H9 (cell line): ENCODE data around the gene ZNF503. TPM values are rescaled to one million over a fixed set of nuclear protein-coding genes. Genes with fewer than 3 reads are reported as not detected.

Experiments
- DNase-seq: peaks from one replicate; pipeline ENCODE4 v3.0.0-alpha.2; 2017
- H2AFZ ChIP-seq: one replicate; pipeline ENCODE4 v1.6.1; 2013; ENCODE audit warnings: mild to moderate bottlenecking, low read length, control low read depth, moderate library complexity
- H2AK5ac ChIP-seq: 2 replicates; pipeline ENCODE4 v1.6.1; 2013; ENCODE audit warnings: low read length, control low read depth, mixed read lengths; ENCODE audit not compliant: insufficient read length
- H2BK120ac ChIP-seq: one replicate; pipeline ENCODE4 v1.6.1; 2013; ENCODE audit warnings: low read depth, mild to moderate bottlenecking, low read length, control low read depth, inconsistent platforms; ENCODE audit not compliant: poor library complexity, severe bottlenecking
- H2BK12ac ChIP-seq: 2 replicates; pipeline ENCODE4 v1.6.1; 2013; ENCODE audit warnings: low read length, control low read depth, mixed read lengths, low read depth; ENCODE audit not compliant: insufficient read length
- H2BK15ac ChIP-seq: 2 replicates; pipeline ENCODE4 v1.6.1; 2013; ENCODE audit warnings: low read depth, low read length, control low read depth
- H2BK20ac ChIP-seq: one replicate; pipeline ENCODE4 v1.6.1; 2013; ENCODE audit warnings: low read depth, mild to moderate bottlenecking, low read length, control low read depth, inconsistent platforms; ENCODE audit not compliant: poor library complexity, severe bottlenecking
- H2BK5ac ChIP-seq: 2 replicates; pipeline ENCODE4 v1.6.1; 2013; ENCODE audit warnings: low read length, control low read depth, mixed read lengths; ENCODE audit not compliant: insufficient read length
- H3K14ac ChIP-seq: 2 replicates; pipeline ENCODE4 v1.6.1; 2013; ENCODE audit warnings: low read length, control low read depth; ENCODE audit not compliant: insufficient read depth
- H3K18ac ChIP-seq: 2 replicates; pipeline ENCODE4 v1.6.1; 2013; ENCODE audit warnings: low read depth, mild to moderate bottlenecking, mixed read lengths, low read length, control low read depth; ENCODE audit not compliant: insufficient read length
- H3K23ac ChIP-seq: 2 replicates; pipeline ENCODE4 v1.6.1; 2013; ENCODE audit warnings: low read length, control low read depth, mixed read lengths, low read depth; ENCODE audit not compliant: insufficient read length
- H3K23me2 ChIP-seq: 2 replicates; pipeline ENCODE4 v1.6.1; 2013; ENCODE audit warnings: low read depth, mild to moderate bottlenecking, mixed read lengths, low read length, control low read depth; ENCODE audit not compliant: insufficient read length, poor library complexity, severe bottlenecking
- H3K27ac ChIP-seq: 2 replicates; pipeline ENCODE4 v1.5.1; 2013; ENCODE audit warnings: low read length, control low read depth, mixed read lengths, low read depth; ENCODE audit not compliant: insufficient read length
- H3K27me3 ChIP-seq: 2 replicates; pipeline ENCODE4 v1.6.1; 2013; ENCODE audit warnings: low read length, control low read depth, inconsistent platforms; ENCODE audit not compliant: insufficient read depth
- H3K4ac ChIP-seq: 2 replicates; pipeline ENCODE4 v1.6.1; 2013; ENCODE audit warnings: low read depth, mild to moderate bottlenecking, control low read depth, inconsistent platforms, low read length, moderate library complexity
- H3K4me1 ChIP-seq: 2 replicates; pipeline ENCODE4 v1.6.1; 2013; ENCODE audit warnings: low read length, control low read depth, inconsistent platforms; ENCODE audit not compliant: insufficient read depth
- H3K4me2 ChIP-seq: 2 replicates; pipeline ENCODE4 v1.6.1; 2013; ENCODE audit warnings: low read length, control low read depth, mixed read lengths; ENCODE audit not compliant: insufficient read length, insufficient read depth
- H3K56ac ChIP-seq: 2 replicates; pipeline ENCODE4 v1.6.1; 2013; ENCODE audit warnings: low read depth, mild to moderate bottlenecking, mixed read lengths, low read length, control low read depth; ENCODE audit not compliant: insufficient read length
- H3K79me1 ChIP-seq: 2 replicates; pipeline ENCODE4 v1.6.1; 2013; ENCODE audit warnings: low read depth, mild to moderate bottlenecking, moderate library complexity, low read length, control low read depth, inconsistent platforms; ENCODE audit not compliant: insufficient read depth, poor library complexity, severe bottlenecking
- H3K79me2 ChIP-seq: 2 replicates; pipeline ENCODE4 v1.6.1; 2013; ENCODE audit warnings: low read length, control low read depth, inconsistent platforms; ENCODE audit not compliant: insufficient read depth
- H3K9ac ChIP-seq: 2 replicates; pipeline ENCODE4 v1.6.1; 2013; ENCODE audit warnings: low read length, control low read depth, mixed read lengths; ENCODE audit not compliant: insufficient read length; ENCODE audit errors: extremely low read depth
- H3K9me3 ChIP-seq: one replicate; pipeline ENCODE4 v1.6.1; 2013; ENCODE audit warnings: low read depth, low read length, inconsistent platforms; ENCODE audit not compliant: control insufficient read depth
- H3T11ph ChIP-seq: one replicate; pipeline ENCODE4 v1.6.1; 2013; ENCODE audit warnings: mild to moderate bottlenecking, low read length, control low read depth, inconsistent platforms
- H4K20me1 ChIP-seq: one replicate; pipeline ENCODE4 v1.6.1; 2013; ENCODE audit not compliant: control insufficient read depth, insufficient read length, insufficient read depth
- H4K5ac ChIP-seq: 2 replicates; pipeline ENCODE4 v1.6.1; 2013; ENCODE audit warnings: low read depth, mild to moderate bottlenecking, mixed read lengths, low read length, control low read depth; ENCODE audit not compliant: insufficient read length
- H4K8ac ChIP-seq: replicated peaks from 2 replicates; pipeline ENCODE4 v1.6.1; 2013; ENCODE audit warnings: low read length, control low read depth, mixed read lengths, low read depth; ENCODE audit not compliant: insufficient read length
- H4K91ac ChIP-seq: 2 replicates; pipeline ENCODE4 v1.6.1; 2013; ENCODE audit warnings: low read depth, mild to moderate bottlenecking, moderate library complexity, mixed read lengths, low read length, control low read depth; ENCODE audit not compliant: insufficient read length
- H3K27ac Mint-ChIP-seq, 3 experiments: 2 replicates in 2 of 3; 3 replicates in 1 of 3; pipeline ENCODE4 v1.8.0; 2020 to 2021; ENCODE audit warnings: mixed read lengths in 3 of 3, mild to moderate bottlenecking in 1 of 3, moderate library complexity in 1 of 3
- H3K27me3 Mint-ChIP-seq: 2 replicates; pipeline ENCODE4 v1.8.0; 2021; ENCODE audit warnings: low read depth, mild to moderate bottlenecking, moderate library complexity, mixed read lengths
- H3K36me3 Mint-ChIP-seq, 3 experiments: 2 replicates in 2 of 3; 3 replicates in 1 of 3; pipeline ENCODE4 v1.8.0; 2020 to 2021; ENCODE audit warnings: low read depth in 3 of 3, mixed read lengths in 3 of 3; ENCODE audit not compliant: insufficient read depth in 1 of 3
- H3K4me1 Mint-ChIP-seq, 2 experiments: 2 replicates each; pipeline ENCODE4 v1.8.0; 2020; ENCODE audit warnings: mixed read lengths in 2 of 2
- H3K4me3 Mint-ChIP-seq, 2 experiments: 2 replicates in 1 of 2; 3 replicates in 1 of 2; pipeline ENCODE4 v1.8.0; 2020 to 2021; ENCODE audit warnings: mild to moderate bottlenecking in 2 of 2, mixed read lengths in 2 of 2, moderate library complexity in 1 of 2
- H3K9me3 Mint-ChIP-seq, 2 experiments: 2 replicates in 1 of 2; 3 replicates in 1 of 2; pipeline ENCODE4 v1.8.0; 2020; ENCODE audit warnings: mild to moderate bottlenecking in 2 of 2, mixed read lengths in 2 of 2, moderate library complexity in 1 of 2
- WGBS: extraction: QIAGEN DNeasy Blood & Tissue Kit; methylation state at CpG from one replicate; pipeline ENCODE4 v1.1.7; 2013; ENCODE audit warnings: missing lambda C conversion rate, low lambda C conversion rate, mixed read lengths; ENCODE audit not compliant: insufficient read length; ENCODE audit errors: extremely low coverage; 5-methylcytosine and 5-hydroxymethylcytosine counted together
- total RNA-seq: library from RNA; stranded (reverse); gene quantifications from 2 replicates; pipeline ENCODE4 v1.2.1, GENCODE V29; 2021
- TF ChIP-seq, protein P1 (sequence below): fragments of 200-600 bp; sonication (generic); conservative IDR thresholded peaks from 3 replicates; pipeline ENCODE4 v1.8.0; 2021; ENCODE audit warnings: antibody characterized with exemption, mild to moderate bottlenecking

The ZNF503 gene
- total RNA-seq, 1 experiment from 2014 or later: 0.09 TPM

DNA sequence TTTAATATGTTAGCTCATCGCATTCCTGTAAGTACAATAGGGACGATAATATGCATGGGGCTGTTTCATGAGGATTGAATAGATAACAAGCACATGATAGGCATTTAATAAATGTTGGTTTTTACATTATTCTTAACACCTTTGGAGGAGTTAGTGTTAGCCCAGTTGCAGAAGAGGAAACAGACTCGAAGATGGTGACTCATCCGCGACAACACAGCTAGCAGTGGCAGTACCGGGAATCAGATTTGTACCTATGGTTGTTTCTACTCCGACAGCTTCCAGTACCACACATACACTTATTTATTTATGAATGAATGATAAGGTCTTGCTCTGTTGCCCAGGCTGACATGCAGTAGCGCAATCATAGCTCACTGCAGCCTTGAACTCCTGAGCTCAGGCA, 32.7 kb upstream of the ZNF503 start:
- no peaks in the 10 kb centered on the region; a peak in 2 of 5 replicates for H3K9me3 Mint-ChIP-seq
- H3K4me2 ChIP-seq: no peak overlapping the region
- no peaks in the 10 kb centered on the region for H3K79me1 ChIP-seq

More for the DNA sequence above, 32.7 kb upstream of the ZNF503 start:
- no peak overlapping the region for H4K8ac ChIP-seq
- TF ChIP-seq, protein P1, sequence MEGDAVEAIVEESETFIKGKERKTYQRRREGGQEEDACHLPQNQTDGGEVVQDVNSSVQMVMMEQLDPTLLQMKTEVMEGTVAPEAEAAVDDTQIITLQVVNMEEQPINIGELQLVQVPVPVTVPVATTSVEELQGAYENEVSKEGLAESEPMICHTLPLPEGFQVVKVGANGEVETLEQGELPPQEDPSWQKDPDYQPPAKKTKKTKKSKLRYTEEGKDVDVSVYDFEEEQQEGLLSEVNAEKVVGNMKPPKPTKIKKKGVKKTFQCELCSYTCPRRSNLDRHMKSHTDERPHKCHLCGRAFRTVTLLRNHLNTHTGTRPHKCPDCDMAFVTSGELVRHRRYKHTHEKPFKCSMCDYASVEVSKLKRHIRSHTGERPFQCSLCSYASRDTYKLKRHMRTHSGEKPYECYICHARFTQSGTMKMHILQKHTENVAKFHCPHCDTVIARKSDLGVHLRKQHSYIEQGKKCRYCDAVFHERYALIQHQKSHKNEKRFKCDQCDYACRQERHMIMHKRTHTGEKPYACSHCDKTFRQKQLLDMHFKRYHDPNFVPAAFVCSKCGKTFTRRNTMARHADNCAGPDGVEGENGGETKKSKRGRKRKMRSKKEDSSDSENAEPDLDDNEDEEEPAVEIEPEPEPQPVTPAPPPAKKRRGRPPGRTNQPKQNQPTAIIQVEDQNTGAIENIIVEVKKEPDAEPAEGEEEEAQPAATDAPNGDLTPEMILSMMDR: no peak
- DNase-seq: no peak
- peaks cover 2% of the 10 kb centered on the region; the same call in 1 of the 2 replicates for H3K4me1 ChIP-seq
- H4K5ac ChIP-seq: no peak overlapping the region
- no peak overlapping the region for H3K23ac ChIP-seq
- no peak overlapping the region for H2BK120ac ChIP-seq
- WGBS: no CpG with 5 or more reads among the region's 8 CpGs
- no peak overlapping the region for H3K4ac ChIP-seq
- no peak overlapping the region for H3K18ac ChIP-seq
- no peak overlapping the region for H2BK20ac ChIP-seq
- Mint-ChIP-seq H3K36me3 (no peaks in the 10 kb centered on the region), H3K27me3 (peaks cover 97% of the 10 kb centered on the region), H3K4me1 (peaks cover 38 to 39% of the 10 kb centered on the region in 2 experiments), H3K4me3 (no peak overlapping the region), H3K27ac (no peak overlapping the region; a peak in 1 of 7 replicates)
- H3K27ac ChIP-seq: no peak overlapping the region
- H3K9me3 ChIP-seq: no peaks in the 10 kb centered on the region
- no peaks in the 10 kb centered on the region for H4K20me1 ChIP-seq
- H3K27me3 ChIP-seq: peaks cover 58% of the 10 kb centered on the region
- no peaks in the 10 kb centered on the region for H3K23me2 ChIP-seq
- H2BK12ac ChIP-seq: no peak overlapping the region
- no peak overlapping the region for H2BK15ac ChIP-seq
- H3T11ph ChIP-seq: no peak overlapping the region
- no peak overlapping the region for H2AFZ ChIP-seq
- H3K9ac ChIP-seq: no peak overlapping the region
- no peak overlapping the region for H3K14ac ChIP-seq
- H2BK5ac ChIP-seq: no peak overlapping the region
- H2AK5ac ChIP-seq: no peak overlapping the region
- H3K56ac ChIP-seq: no peak overlapping the region
- no peak overlapping the region for H4K91ac ChIP-seq
- no peaks in the 10 kb centered on the region for H3K79me2 ChIP-seq
